Measurements from ENCODE around the gene SFN. TPM values are rescaled to one million over a fixed set of nuclear protein-coding genes. Genes with fewer than 3 reads are reported as not detected.

The SFN gene
- total and polyA plus RNA-seq, 2 donors (not counting 3 experiments of a cell fraction or from before 2014, with no cell fraction given) = 0.08 to 0.33 TPM

GRCh38 chr1:26855636-26856035, 7.3 kb upstream of the SFN start:
- no TSS peak for BruUV-seq (replicated peaks)
- CTCF ChIA-PET = interaction anchor here (0.7 to 1.9 kb wide), 4 partner anchors 9 to 253 kb away, joined by 3 to 7 read pairs (median 6); no protein-coding TSS in a partner anchor
- H3K79me2 ChIP-seq (ENCODE audit: control insufficient read depth, insufficient read depth, low read length) = no peaks in the 10 kb centered on the region
- no peak for FAIRE-seq
- H3K36me3 ChIP-seq (ENCODE audit: control insufficient read depth in 2 of 2, extremely low read depth in 1 of 2, insufficient read depth in 2 of 2, low read length in 2 of 2) = peaks cover 12 to 25% of the 10 kb centered on the region in 2 experiments
- no peaks in the 10 kb centered on the region for H3K27me3 ChIP-seq (ENCODE audit: control insufficient read depth in 2 of 2, insufficient read depth in 2 of 2, low read length in 2 of 2)
- intact Hi-C loops (cut with micrococcal nuclease) = no loop called here
- no peak overlapping the region for H3K27ac ChIP-seq (ENCODE audit: insufficient read depth, low read depth, low read length)
- no peaks in the 10 kb centered on the region for H3K4me1 ChIP-seq (ENCODE audit: control insufficient read depth, extremely low read depth, insufficient read depth, low read length)
- no peaks in the 10 kb centered on the region for H3K9me3 ChIP-seq (replicated peaks; ENCODE audit: control insufficient read depth, insufficient read depth, low read length)
- DNase-seq (ENCODE audit: low read depth, low spot score) = no peak
- H3K4me2 ChIP-seq (ENCODE audit: insufficient read depth, low read length) = no peak overlapping the region
- dilution Hi-C loops (cut with MboI; ENCODE audit: extremely low pct_ligation_motif_present, low sequenced_read_pairs) = no loop called here
- no peak overlapping the region for H2AFZ ChIP-seq (ENCODE audit: low read depth, low read length)
- no peaks in the 10 kb centered on the region for H3K9me1 ChIP-seq (replicated peaks; ENCODE audit: control insufficient read depth, extremely low read depth, insufficient read depth, low read length)
- POLR2A ChIA-PET = no interaction called here
- no peaks in the 10 kb centered on the region for H4K20me1 ChIP-seq (replicated peaks; ENCODE audit: control insufficient read depth, extremely low read depth, insufficient read depth, low read length)
- H3K4me3 ChIP-seq (replicated peaks in 1 of 3; ENCODE audit: insufficient read depth in 1 of 3, low read depth in 1 of 3, low read length in 3 of 3) = no peak overlapping the region
- TF ChIP-seq MAX (IDR thresholded peaks at IDR 0.05; ENCODE audit: insufficient read depth, insufficient read length) = no peak
- TF ChIP-seq EZH2 (IDR thresholded peaks at IDR 0.05; ENCODE audit: borderline replicate concordance, low read depth, low read length, severe bottlenecking) = no peak
- TF ChIP-seq FOS (IDR thresholded peaks at IDR 0.05; ENCODE audit: borderline replicate concordance, insufficient read depth, low read length) = no peak
- TF ChIP-seq POLR2A (IDR thresholded peaks at IDR 0.05; ENCODE audit: low read depth, low read length) = no peak
- TF ChIP-seq MYC (IDR thresholded peaks at IDR 0.05; ENCODE audit: low read depth, low read length) = no peak
- TF ChIP-seq JUN (IDR thresholded peaks at IDR 0.05; ENCODE audit: borderline replicate concordance, insufficient read depth, insufficient read length, low read depth) = no peak
- TF ChIP-seq POLR2AphosphoS5 (IDR thresholded peaks at IDR 0.05; ENCODE audit: insufficient read depth, low read depth, low read length) = no peak
- no peak for TF ChIP-seq CTCF (IDR thresholded peaks at IDR 0.05; ENCODE audit: extremely low read depth in 1 of 2, insufficient read depth in 1 of 2, low read depth in 1 of 2, low read length in 2 of 2)
- TF ChIP-seq GATA2 (IDR thresholded peaks at IDR 0.05; ENCODE audit: insufficient read depth, insufficient read length, low read depth, low read length) = no peak
- H3K9ac ChIP-seq (replicated peaks; ENCODE audit: extremely low read depth, insufficient read depth, low read length) = no peak overlapping the region
